Measurements from ENCODE around the gene VSX2.

VSX2 gene

GRCh38 chr14:74202113-74202512 is 37.1 kb upstream of the VSX2 start:
- no peaks in the 10 kb centered on the region for H3K9me3 ChIP-seq
- H3K36me3 ChIP-seq = no peaks in the 10 kb centered on the region; the same call in 1 of the 2 replicates
- no peak overlapping the region for H3K4me3 ChIP-seq (ENCODE audit: low read depth, low read length)
- no peak for TF ChIP-seq CTCF (IDR thresholded peaks at IDR 0.05; ENCODE audit: low read depth, low read length)
- no peaks in the 10 kb centered on the region for H3K4me1 ChIP-seq
- H3K27me3 ChIP-seq = no peaks in the 10 kb centered on the region
- no peak for DNase-seq

GRCh38 chr14:74203639-74204038 is 35.6 kb upstream of the VSX2 start:
- DNase-seq = no peak
- no peaks in the 10 kb centered on the region for H3K27me3 ChIP-seq
- TF ChIP-seq CTCF (IDR thresholded peaks at IDR 0.05; ENCODE audit: low read depth, low read length) = no peak
- no peaks in the 10 kb centered on the region; the same call in 1 of the 2 replicates for H3K36me3 ChIP-seq
- H3K4me3 ChIP-seq (ENCODE audit: low read depth, low read length) = no peak overlapping the region
- no peaks in the 10 kb centered on the region for H3K4me1 ChIP-seq
- no peaks in the 10 kb centered on the region for H3K9me3 ChIP-seq

- no peaks in the 10 kb centered on the region for H3K9me3 ChIP-seq
- DNase-seq = no peak
Observed at GRCh38 chr14:74204491-74204890, 34.8 kb upstream of the VSX2 start.

GRCh38 chr14:74205882-74206281 is 33.4 kb upstream of the VSX2 start:
- H3K9me3 ChIP-seq = no peaks in the 10 kb centered on the region
- H3K27me3 ChIP-seq = no peaks in the 10 kb centered on the region
- H3K4me3 ChIP-seq (ENCODE audit: low read depth, low read length) = no peak overlapping the region
- no peak for TF ChIP-seq CTCF (IDR thresholded peaks at IDR 0.05; ENCODE audit: low read depth, low read length)
- no peak for DNase-seq
- H3K36me3 ChIP-seq = no peaks in the 10 kb centered on the region; the same call in 1 of the 2 replicates
- no peaks in the 10 kb centered on the region for H3K4me1 ChIP-seq

More at GRCh38 chr14:74204491-74204890, 34.8 kb upstream of the VSX2 start:
- TF ChIP-seq CTCF (IDR thresholded peaks at IDR 0.05; ENCODE audit: low read depth, low read length) = no peak
- no peaks in the 10 kb centered on the region for H3K4me1 ChIP-seq
- H3K36me3 ChIP-seq = no peaks in the 10 kb centered on the region; the same call in 1 of the 2 replicates
- H3K27me3 ChIP-seq = no peaks in the 10 kb centered on the region
- H3K4me3 ChIP-seq (ENCODE audit: low read depth, low read length) = no peak overlapping the region

GRCh38 chr14:74207943-74208342 is 31.3 kb upstream of the VSX2 start:
- Histone ChIP-seq H3K27me3 (peaks cover 7% of the 10 kb centered on the region; the same call in 1 of the 2 replicates), H3K36me3 (no peaks in the 10 kb centered on the region), H3K4me3 (ENCODE audit: low read depth, low read length) (no peak overlapping the region), H3K9me3 (no peaks in the 10 kb centered on the region), H3K4me1 (no peaks in the 10 kb centered on the region)
- peak; percentile 32; the same call in 1 of the 2 replicates for TF ChIP-seq CTCF (IDR thresholded peaks at IDR 0.05; ENCODE audit: low read depth, low read length)
- no peak for DNase-seq

GRCh38 chr14:74208642-74209041 is 30.6 kb upstream of the VSX2 start:
- no peak for DNase-seq
- H3K27me3 ChIP-seq = peaks cover 7% of the 10 kb centered on the region; the same call in 1 of the 2 replicates
- no peaks in the 10 kb centered on the region for H3K36me3 ChIP-seq
- no peaks in the 10 kb centered on the region for H3K4me1 ChIP-seq
- H3K4me3 ChIP-seq (ENCODE audit: low read depth, low read length) = no peak overlapping the region
- H3K9me3 ChIP-seq = no peaks in the 10 kb centered on the region
- TF ChIP-seq CTCF (IDR thresholded peaks at IDR 0.05; ENCODE audit: low read depth, low read length) = no peak
